ENCODE data around the gene NUP153. TPM values are rescaled to one million over a fixed set of nuclear protein-coding genes. Genes with fewer than 3 reads are reported as not detected.

NUP153 gene
- total and polyA plus RNA-seq, 2 donors (not counting 1 experiment from before 2014, with no cell fraction given), result 22.0 to 27.7 TPM

DNA sequence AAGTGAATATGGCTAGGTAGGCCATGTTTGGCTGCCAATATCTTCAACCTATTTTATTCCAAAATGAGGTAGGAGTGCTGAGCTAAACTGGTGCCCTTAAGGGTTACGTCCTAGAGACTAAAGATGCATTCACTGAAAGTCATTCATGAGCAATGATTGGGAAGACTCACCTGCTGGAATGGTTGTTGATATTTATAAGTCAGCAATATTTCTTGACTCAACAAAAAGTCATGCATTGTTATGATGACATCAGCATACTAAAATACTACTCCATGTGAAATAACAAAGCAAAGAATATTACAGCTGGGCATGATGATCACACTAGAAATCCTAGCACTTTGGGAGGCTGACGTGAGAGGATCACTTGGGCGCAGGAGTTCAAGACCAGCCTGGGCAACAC is 17.6 kb upstream of the NUP153 start:
- TF ChIP-seq CTCF (conservative IDR thresholded peaks at IDR 0.05 in 1 of 2, IDR thresholded peaks at IDR 0.05 in 1 of 2; ENCODE audit: low read depth in 1 of 2, low read length in 2 of 2), result no peak
- TF ChIP-seq EZH2 (IDR thresholded peaks at IDR 0.05; ENCODE audit: low read length, missing control alignments), result no peak
- Histone ChIP-seq H3K27me3 (ENCODE audit: control insufficient read depth, insufficient read depth, low read length) (no peaks in the 10 kb centered on the region), H3K4me1 (ENCODE audit: control insufficient read depth, extremely low read depth, insufficient read depth, low read length) (no peaks in the 10 kb centered on the region), H2AFZ (ENCODE audit: low read length) (no peak overlapping the region), H3K4me2 (ENCODE audit: extremely low read depth, insufficient read depth, low read length) (no peak overlapping the region), H3K9ac (ENCODE audit: insufficient read depth, low read length) (no peak overlapping the region), H4K20me1 (ENCODE audit: control insufficient read depth, extremely low read depth, insufficient read depth, low read length) (no peaks in the 10 kb centered on the region), H3K79me2 (ENCODE audit: control insufficient read depth, insufficient read depth, low read length) (no peaks in the 10 kb centered on the region), H3K36me3 (ENCODE audit: control insufficient read depth, insufficient read depth, low read length) (no peaks in the 10 kb centered on the region), H3K9me3 (ENCODE audit: control insufficient read depth, insufficient read depth, low read depth, low read length) (no peaks in the 10 kb centered on the region), H3K4me3 (replicated peaks in 1 of 4; ENCODE audit: control extremely low read depth in 1 of 4, insufficient read depth in 1 of 4, low read depth in 3 of 4, low read length in 4 of 4) (no peak overlapping the region), H3K27ac (ENCODE audit: insufficient read depth, low read length) (no peak overlapping the region)
- DNase-seq (ENCODE audit: low read depth in 2 of 2), result no peak

GRCh38 chr6:17721671-17722070 is 14.9 kb upstream of the NUP153 start:
- Histone ChIP-seq H3K27ac (ENCODE audit: insufficient read depth, low read length) (no peak overlapping the region), H3K4me3 (replicated peaks in 1 of 4; ENCODE audit: control extremely low read depth in 1 of 4, insufficient read depth in 1 of 4, low read depth in 3 of 4, low read length in 4 of 4) (no peak overlapping the region), H2AFZ (ENCODE audit: low read length) (no peak overlapping the region), H3K9me3 (ENCODE audit: control insufficient read depth, insufficient read depth, low read depth, low read length) (no peaks in the 10 kb centered on the region), H3K27me3 (ENCODE audit: control insufficient read depth, insufficient read depth, low read length) (no peaks in the 10 kb centered on the region), H3K9ac (ENCODE audit: insufficient read depth, low read length) (no peak overlapping the region), H3K79me2 (ENCODE audit: control insufficient read depth, insufficient read depth, low read length) (no peaks in the 10 kb centered on the region), H4K20me1 (ENCODE audit: control insufficient read depth, extremely low read depth, insufficient read depth, low read length) (no peaks in the 10 kb centered on the region), H3K4me1 (ENCODE audit: control insufficient read depth, extremely low read depth, insufficient read depth, low read length) (no peaks in the 10 kb centered on the region), H3K4me2 (ENCODE audit: extremely low read depth, insufficient read depth, low read length) (no peak overlapping the region), H3K36me3 (ENCODE audit: control insufficient read depth, insufficient read depth, low read length) (no peaks in the 10 kb centered on the region)
- no peak for TF ChIP-seq CTCF (conservative IDR thresholded peaks at IDR 0.05 in 1 of 2, IDR thresholded peaks at IDR 0.05 in 1 of 2; ENCODE audit: low read depth in 1 of 2, low read length in 2 of 2)
- no peak for TF ChIP-seq EZH2 (IDR thresholded peaks at IDR 0.05; ENCODE audit: low read length, missing control alignments)
- no peak for DNase-seq (ENCODE audit: low read depth in 2 of 2)

DNA sequence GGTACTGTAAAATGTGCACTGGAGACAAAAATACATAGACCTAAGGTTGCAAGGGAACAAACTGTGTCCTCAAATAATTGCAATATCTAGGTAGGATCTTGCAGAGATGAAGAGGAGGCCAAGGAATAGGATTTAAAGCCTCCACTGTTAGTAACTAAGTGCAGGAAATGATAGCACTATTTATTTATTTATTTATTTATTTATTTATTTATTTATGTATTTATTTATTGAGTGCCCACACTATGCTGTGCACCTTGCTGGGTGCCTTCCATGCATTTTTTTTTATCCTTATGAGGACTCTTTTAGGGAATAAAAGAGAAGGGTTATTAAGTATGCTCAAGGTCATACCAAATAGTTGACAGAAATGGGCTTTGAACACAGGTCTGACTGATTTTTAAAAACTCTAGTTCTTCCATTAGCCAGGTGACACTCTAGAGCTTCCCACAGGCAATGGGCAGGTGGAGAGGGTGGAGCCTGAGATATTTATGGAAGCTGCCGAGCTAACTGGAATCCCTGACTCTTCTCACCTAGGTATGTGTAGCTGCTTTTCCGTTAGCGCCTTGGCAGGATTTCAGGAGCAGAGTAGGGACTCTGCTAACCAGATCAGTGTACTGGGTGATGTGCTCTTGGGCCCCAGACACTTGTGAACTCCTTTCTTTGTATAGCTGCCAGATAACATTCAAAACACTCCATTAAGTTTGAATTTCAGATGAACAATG is 12.8 kb upstream of the NUP153 start:
- H4K20me1 ChIP-seq (ENCODE audit: control insufficient read depth, extremely low read depth, insufficient read depth, low read length), result no peaks in the 10 kb centered on the region
- H3K4me1 ChIP-seq (ENCODE audit: control insufficient read depth, extremely low read depth, insufficient read depth, low read length), result peaks cover 3% of the 10 kb centered on the region
- no peak for DNase-seq (ENCODE audit: low read depth in 2 of 2)
- no peaks in the 10 kb centered on the region for H3K36me3 ChIP-seq (ENCODE audit: control insufficient read depth, insufficient read depth, low read length)
- no peak overlapping the region for H3K9ac ChIP-seq (ENCODE audit: insufficient read depth, low read length)
- no peak overlapping the region for H3K4me2 ChIP-seq (ENCODE audit: extremely low read depth, insufficient read depth, low read length)
- H3K27ac ChIP-seq (ENCODE audit: insufficient read depth, low read length), result no peak overlapping the region
- H3K4me3 ChIP-seq (replicated peaks in 1 of 4; ENCODE audit: control extremely low read depth in 1 of 4, insufficient read depth in 1 of 4, low read depth in 3 of 4, low read length in 4 of 4), result no peak overlapping the region
- H3K27me3 ChIP-seq (ENCODE audit: control insufficient read depth, insufficient read depth, low read length), result no peaks in the 10 kb centered on the region
- no peak overlapping the region for H2AFZ ChIP-seq (ENCODE audit: low read length)
- TF ChIP-seq CTCF (conservative IDR thresholded peaks at IDR 0.05 in 1 of 2, IDR thresholded peaks at IDR 0.05 in 1 of 2; ENCODE audit: low read depth in 1 of 2, low read length in 2 of 2) (no peak), EZH2 (IDR thresholded peaks at IDR 0.05; ENCODE audit: low read length, missing control alignments) (no peak)
- no peaks in the 10 kb centered on the region for H3K9me3 ChIP-seq (ENCODE audit: control insufficient read depth, insufficient read depth, low read depth, low read length)
- H3K79me2 ChIP-seq (ENCODE audit: control insufficient read depth, insufficient read depth, low read length), result no peaks in the 10 kb centered on the region
